ENCODE data around the gene PPP1R13B.

The PPP1R13B gene

DNA sequence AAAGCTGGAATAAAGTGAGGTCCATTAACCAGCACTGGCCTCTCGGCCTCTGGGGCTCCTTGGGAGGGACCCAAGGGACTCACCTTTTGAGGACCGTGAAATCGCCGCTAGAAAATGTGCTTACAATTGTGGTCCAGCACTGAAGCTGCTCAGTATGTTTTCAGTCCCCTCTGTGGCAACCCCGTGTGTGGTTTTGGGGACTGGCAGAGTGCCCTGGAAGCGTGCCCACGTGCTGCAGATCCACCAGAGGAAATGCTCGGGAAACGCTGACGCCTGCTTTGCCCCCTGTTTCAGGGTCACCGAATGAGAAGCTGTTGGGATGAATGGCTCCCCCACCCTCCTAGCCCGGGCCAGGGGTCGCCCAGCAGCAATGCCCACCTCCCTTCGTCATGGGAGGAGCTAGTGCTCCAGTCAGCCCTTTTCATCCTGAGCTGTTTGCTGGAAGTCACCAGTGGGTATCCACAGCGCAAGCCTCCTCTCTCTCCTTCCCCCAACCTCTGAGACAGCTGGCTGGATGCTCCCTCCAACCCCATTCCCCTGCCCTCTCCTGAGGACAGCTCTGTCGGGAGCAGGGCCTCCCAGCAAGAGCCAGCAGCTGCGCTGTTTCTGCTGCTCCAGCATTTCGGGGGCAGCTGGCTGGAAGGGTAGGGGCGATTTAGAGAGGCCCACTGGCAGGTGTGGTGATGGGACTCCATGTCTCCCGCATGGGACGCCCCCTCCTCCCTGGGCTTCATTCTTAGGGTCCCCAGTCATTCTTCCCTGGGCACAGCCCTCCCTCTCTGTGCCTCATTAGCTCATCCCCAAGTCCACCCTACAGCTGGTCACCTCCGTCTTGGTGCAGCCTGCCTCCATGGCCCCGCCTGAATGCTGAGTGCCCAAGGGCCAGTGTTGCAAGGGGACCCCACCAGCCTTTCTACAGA lies 33.2 kb upstream of the PPP1R13B start:
- DNase-seq (ENCODE audit: low read depth, low spot score): no peak

DNA sequence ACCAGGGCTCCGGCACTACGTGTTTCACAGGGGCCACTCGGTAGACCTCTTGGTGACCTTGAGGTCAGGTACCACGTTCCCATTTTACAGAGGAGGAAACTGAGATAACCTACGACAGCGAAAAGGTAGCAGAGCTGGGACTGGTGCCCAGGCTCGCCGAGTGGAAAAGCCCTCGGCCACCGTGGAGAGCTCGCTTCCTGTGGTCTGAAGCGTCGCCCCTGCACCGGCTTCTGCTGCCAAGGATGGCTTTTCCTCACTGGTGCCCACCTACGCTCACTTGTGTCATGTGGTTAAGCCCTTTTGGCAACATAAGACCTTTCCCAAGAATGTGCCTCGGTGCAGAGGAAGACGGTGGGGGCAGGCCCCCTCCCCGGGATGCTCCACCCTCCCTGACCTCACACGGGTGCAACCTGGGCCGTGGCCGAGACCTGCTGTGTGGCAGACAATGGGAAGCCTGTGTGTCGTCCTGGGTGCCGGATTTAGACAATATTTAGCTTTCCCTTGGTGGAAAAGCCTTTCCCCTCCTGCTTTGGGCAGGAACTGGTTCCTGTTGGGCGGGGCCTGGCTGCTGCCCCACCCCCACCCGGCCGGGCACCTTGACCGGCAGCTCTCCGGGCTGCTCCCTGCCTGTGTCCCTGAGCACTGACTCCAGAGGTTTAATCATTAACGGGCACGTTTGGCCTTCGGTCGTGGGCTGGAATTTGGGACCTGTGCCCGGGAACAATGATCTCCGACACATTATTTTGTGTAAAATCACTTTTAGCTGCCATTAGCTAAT lies 32.4 kb upstream of the PPP1R13B start:
- no peak for DNase-seq (ENCODE audit: low read depth, low spot score)

DNA sequence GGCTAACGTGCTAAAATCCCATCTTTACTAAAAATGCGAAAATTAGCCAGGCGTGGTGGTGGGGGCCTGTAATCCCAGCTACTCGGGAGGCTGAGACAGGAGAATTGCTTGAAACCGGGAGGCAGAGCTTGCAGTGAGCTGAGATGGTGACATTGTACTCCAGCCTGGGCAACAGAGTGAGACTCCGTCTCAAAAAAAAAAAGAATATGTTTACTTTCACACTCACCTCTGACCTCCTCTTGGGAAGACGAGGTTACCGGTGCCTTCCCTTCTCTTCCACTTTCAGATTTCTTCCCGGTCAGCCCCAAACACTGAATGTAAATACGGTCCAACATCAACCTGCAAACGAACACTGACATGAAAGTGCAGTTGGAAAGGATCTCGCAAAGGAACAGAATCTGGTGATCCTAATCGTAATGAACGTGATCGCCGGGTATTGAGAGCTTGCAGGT lies 31.8 kb upstream of the PPP1R13B start:
- no peak for DNase-seq (ENCODE audit: low read depth, low spot score)

DNA sequence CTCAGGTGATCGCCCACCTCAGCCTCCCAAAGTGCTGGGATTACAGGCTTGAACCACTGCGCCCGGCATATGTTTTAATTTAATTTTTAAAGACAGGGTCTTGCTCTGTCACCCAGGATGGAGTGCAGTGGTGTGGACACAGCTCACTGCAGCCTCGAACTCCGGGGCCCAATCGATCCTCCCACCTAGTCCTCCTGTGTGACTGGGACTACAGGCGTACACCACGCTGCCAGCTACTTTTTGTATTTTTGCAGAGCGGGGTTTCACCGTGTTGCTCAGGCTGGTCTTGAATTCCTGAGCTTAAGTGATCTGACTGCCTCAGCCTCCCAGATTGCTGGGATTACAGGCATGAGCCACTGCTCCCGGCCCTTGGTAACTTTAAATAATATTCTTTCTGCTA lies 30.8 kb upstream of the PPP1R13B start:
- no peak for DNase-seq (ENCODE audit: low read depth, low spot score)

DNA sequence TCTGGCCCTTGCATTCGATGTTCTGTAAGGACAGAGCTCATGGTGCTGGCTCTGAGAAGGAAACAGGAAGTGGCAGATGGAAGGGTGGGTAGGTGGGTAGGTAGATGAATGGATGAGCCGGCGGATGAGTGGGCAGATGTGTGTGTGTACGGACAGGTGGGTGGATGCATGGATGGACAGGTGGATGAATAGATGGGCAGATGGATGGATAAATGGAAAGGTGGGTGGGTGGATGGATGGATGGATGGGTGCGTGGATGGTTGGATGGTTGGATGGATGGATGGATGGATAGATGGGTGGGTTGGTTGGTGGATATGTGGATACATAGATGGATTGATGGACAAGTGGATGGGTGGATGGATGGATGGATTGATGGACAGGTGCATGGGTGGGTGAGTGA lies 27.6 kb upstream of the PPP1R13B start:
- no peak for DNase-seq (ENCODE audit: low read depth, low spot score)

DNA sequence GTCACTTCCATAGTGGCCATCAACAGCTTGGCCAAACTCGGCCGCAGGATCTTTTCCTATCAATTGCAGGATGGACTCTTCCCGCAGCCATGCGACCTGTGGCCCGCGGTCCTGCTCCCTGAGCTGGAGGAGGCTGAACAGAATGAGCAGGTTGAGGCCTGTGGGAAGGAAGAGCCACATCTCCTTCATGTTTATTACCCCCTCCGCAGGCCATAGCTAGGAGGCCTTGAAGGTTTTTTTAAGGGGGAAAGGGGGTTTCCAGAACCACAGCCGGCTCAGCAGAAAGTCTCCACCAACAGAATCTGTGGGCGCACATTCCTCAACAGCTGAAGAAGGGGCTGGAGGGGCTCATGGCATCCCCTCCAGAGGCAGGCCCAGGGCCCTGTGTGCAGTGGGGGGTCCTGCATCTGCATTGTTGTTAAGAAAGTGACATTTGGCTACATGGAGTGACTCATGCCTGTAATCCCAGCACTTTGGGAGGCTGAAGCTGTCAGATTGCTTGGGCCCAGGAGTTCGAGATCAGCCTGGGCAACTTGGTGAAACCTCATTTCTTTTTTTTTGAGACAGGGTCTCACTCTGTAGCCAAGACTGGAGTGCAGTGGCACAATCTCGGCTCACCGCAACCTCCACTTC lies 25.2 kb upstream of the PPP1R13B start:
- DNase-seq (ENCODE audit: low read depth, low spot score): no peak

DNA sequence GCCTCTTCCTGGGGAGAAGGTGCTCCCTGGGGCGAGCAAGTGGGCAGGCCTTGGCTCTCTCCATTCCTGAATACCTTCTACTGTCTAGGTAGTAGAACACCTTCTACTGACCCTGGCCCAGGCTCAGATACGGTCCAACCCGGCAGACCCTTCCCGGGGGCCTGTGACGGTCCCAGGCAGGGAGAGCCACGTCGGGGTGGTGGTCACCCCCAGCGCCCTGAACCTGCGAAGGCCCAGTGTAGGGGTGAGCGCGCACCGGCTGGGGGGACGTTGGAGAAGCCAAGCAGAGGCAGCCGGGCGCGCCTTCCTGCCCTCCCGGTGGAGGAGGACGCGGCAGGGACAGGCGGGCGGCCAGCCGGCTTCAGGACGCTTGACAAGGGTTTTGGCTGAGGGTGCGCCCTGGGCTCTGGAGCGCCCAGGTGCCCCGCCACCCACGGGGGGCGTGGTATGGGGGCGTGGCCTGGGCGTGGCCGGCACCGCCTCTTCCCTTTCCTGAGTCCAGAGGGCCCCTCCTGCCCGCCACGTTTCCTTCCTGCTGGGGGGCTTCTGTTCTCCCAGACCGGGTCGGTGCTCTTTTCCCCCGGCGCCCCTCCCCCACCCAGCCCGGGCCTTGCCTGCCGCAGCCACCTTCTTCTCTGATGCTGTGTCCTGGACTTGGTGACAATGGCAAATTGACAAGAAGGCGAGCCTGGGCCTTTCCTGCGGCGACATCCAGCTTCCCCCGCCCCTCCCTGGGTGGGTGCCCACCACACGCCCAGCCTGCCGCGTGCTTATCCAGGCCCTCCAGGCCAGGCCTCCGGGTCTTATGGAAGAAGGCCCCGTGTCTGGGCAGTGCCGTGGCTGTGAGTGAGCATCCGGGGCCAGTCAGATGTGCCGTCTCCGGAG lies 24.5 kb upstream of the PPP1R13B start:
- peak; percentile 54 for DNase-seq (ENCODE audit: low read depth, low spot score)

DNA sequence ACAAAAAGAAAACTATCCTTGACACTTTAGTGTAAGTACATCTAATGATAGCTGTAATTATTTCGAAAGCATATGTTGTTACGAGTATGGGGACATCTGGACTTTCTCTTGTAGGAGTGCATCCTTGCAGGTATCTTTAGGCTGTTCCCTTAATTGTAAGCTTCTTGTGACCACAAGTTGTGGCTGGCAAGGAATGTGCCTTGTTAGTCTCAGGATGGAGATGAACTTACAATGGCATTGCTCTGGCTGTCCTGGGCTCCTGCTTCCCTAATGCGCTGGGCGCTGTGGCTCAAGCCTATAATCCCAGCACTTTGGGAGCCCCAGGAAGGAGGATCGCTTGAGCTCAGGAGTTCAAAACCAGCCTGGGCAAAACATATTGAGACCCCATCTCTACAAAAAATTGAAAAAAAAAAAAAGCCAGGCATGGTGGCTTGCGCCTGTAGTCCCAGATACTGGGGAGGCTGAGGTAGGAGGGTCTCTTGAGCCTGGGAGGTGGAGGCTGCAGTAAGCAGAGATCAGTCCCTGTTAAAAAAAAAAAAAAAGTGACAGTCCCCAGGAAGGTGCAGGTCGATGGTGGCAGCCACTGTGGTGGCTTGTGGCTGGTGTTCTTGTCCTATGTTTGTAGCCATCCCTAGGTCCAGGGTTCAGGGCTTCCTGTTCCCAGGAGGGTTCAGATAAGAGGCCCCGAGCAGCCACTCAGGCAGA lies 23.7 kb upstream of the PPP1R13B start:
- DNase-seq (ENCODE audit: low read depth, low spot score): no peak

DNA sequence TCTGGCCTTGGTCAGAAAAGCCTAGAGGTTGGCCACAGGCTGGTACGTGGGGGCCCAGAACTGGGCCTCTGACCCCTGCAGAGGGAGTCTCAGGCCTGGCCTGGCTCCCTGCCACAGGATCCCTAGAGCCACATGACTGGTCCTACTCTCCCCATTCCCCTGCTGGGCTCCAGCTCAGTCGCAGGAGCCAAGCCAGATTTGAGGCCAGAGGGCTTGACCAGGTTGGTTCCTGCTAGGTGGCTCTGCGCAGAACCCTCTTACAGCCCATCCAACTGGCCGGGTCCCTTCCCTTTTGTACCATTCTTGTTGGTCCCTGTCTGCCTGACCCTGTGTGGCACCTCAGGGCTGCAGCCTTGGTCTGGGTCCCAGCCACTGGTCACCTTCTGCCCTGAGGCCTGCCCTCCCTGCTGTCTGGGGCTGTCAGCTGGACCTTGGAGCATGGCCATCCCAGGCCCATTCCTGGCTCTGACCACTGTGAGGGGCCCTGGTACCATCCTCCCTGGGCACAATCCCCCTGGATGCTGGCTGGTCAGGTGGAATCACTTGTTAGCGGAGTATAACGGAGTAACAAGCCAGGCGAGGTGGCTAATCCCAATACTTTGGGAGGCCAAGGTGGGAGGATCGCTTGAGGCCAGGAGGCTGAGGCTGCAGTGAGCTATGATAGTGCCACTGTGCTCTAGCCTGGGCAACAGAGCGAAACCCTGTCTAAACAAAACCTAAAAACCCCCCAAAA lies 22.9 kb upstream of the PPP1R13B start:
- no peak for DNase-seq (ENCODE audit: low read depth, low spot score)

DNA sequence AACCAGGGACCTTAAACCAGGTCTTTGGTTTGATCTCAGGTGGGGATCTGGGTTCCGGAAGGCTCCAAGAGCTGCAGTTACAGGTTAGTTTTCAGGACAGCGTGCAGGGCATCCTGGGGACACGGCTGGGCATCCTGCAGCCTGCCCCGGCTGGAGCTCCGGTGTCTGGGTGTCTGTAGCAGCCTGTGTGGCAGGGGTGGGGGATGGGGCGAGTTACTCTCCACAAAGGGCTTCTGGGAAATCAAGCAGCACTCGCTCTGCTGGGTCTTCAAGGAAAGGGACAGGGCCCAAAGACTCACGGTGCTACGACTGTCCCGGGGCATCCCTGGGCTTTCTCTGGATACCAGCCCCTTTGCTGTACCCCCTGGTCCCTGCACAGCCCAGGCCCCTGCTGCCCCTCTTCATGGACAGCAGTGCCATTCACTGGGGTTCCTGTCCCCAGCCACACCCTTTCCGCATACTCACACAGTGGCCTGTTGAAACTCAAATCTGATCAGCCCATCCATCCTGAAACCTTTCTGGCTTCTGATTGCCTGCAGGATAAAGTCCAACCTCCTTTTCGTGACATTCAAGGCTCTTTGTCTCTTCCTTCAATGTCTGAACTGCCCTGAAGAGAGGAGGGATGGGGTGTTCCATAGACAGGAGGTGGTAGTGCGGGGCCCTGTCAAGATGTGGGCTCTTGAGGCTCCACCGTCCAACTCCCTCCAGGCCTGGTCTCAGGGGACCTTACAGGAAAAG lies 22.2 kb upstream of the PPP1R13B start:
- DNase-seq (ENCODE audit: low read depth, low spot score): no peak

DNA sequence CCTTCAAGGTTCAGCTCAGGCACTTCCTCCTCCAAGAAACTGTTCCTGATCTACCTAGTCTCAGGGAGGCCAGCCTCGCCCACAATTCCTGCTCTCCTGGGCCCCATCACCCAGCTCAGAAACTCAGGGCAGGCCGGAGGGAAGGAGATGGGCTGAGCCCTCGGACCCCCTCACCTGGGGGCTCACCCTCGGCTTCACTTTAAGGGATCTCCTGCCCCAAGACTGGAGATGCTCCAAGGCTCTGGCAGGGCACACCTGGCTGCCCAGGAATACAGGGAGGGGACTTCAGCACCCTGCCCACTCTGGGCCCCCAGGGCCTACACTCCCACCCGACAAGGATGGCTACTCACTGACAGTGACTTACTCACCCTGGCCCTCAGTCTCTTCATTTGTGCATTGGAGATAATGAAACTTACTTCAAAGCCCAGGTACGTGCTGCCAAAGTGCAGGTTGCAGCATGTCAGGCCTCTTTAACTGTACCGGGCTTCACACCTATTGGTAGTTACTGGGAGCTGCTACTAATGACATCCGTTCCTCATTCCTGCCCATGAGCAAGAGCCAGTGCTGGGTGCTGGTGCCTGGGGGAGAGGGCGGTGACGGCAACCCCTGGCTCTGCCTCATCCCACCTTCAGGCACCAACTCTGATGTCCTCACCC lies 21.0 kb upstream of the PPP1R13B start:
- no peak for DNase-seq (ENCODE audit: low read depth, low spot score)

DNA sequence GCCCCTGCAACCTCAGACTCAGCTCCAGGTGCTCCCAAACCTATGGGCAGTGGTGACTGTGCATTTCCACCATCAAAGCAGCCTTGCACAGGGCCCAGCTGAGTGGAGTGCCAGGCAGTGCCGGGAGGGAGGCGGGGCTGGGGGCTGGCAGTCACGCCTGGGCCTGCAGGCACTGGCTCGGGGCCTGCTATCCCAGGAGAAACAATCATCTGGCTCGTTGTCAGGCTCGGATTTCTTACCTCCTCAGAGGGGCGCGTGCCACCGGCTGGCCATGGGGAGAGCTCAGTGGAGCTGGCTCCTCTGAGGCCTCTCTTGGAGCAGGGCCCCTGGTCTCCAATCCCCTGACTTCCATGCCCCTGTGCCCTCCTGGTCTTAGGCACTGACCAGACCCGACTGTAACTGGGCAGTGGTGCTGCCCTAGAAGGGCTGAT lies 20.2 kb upstream of the PPP1R13B start:
- no peak for DNase-seq (ENCODE audit: low read depth, low spot score)

DNA sequence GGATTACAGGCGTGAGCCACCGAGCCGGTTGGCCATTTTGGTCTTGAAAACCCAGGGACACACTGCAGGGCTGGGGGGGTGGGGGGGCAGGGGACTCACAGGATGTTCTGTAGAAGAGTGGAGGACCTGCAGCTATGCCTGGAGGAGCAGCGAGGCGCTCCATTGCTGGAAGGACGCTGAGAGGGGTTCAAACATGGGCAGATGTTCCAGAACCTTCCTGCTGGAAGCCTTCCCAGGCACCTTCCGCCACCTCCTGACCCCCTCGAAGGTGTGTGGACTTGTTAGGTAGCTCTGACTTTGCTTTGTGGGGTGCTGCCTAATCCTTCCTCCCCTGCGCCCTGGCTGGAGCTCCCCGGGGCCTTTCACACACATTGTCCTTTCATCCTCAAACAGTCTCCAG lies 19.6 kb upstream of the PPP1R13B start:
- no peak for DNase-seq (ENCODE audit: low read depth, low spot score)

DNA sequence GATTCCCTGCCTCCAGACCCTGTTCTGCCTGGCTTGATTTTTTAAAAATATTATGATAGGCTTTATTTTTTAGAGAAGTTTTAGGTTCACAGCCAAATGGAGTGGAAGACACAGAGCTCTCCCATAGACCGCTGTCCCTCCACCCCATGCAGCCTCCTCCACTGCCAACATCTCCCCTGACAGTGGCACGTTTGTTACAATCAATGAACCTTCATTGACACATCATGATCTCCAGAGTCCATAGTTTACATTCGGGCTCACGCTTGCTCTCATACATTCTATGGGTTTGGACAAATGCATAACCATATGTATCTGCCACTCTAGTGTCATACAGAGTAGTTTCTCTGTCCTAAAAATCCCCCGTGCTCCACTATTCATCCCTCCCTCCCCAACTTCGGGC lies 15.9 kb upstream of the PPP1R13B start:
- no peak for DNase-seq (ENCODE audit: low read depth, low spot score)

DNA sequence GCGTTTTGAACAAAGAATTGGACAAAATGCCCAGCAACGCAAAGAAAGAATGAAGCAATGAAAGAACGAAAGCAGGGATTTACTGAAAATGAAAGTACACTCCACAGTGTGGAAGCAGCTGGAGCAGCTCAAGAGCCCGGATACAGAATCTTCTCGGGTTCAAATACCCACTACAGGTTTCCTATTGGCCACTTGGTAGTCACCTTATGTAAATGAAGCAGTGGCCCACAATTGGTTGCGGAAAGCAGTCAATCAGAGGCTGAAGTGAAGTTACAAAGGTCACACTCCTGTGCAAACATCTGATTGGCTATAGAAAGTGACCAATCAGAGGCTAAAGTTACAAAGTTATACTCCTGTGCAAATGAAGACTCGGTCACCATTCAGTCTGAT lies 15.0 kb upstream of the PPP1R13B start:
- no peak for DNase-seq (ENCODE audit: low read depth, low spot score)

DNA sequence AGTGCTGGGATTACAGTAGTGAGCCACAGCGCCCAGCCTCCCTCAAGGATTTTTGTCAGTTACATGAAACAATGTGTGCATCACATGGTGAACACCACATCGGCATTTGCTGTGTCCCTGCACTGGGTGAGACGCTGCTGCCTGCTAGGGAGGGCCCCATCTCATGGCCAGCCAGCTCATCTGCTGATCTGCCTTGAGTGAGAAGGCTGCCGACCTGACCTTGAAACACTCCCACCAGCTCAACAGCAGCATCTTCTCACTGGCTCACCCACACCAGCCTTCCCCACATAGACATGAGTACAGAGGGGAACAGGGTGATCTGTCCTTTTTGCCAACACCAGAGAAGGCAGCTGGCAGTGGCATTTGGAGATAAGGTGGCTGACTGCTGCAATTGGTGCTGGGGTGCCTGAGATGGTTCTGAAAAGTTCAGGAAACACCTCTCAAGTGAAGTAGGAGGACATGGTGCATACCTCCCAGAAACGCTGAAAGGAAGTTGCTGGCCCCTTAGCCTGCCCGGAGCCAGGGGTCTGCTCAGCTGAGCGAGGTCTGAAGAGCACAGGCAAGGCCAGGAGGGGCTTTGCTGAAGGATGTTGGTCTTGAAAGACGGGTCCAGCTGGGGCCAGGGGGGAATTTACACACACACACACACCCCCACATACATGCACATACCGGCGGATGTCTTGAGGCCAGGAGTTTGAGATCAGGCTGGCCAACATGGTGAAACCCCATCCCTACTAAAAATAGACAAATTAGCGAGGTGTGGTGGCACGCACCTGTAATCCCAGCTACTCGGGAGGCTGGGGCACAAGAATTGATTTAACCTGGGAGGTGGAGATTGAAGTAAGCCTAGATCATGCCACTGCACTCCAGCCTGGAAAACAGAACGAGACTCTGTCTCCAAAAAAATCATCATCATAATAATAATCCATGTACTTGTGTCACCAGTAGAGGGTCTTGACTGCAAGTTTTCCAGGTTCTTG lies 14.3 kb upstream of the PPP1R13B start:
- no peak for DNase-seq (ENCODE audit: low read depth, low spot score)

DNA sequence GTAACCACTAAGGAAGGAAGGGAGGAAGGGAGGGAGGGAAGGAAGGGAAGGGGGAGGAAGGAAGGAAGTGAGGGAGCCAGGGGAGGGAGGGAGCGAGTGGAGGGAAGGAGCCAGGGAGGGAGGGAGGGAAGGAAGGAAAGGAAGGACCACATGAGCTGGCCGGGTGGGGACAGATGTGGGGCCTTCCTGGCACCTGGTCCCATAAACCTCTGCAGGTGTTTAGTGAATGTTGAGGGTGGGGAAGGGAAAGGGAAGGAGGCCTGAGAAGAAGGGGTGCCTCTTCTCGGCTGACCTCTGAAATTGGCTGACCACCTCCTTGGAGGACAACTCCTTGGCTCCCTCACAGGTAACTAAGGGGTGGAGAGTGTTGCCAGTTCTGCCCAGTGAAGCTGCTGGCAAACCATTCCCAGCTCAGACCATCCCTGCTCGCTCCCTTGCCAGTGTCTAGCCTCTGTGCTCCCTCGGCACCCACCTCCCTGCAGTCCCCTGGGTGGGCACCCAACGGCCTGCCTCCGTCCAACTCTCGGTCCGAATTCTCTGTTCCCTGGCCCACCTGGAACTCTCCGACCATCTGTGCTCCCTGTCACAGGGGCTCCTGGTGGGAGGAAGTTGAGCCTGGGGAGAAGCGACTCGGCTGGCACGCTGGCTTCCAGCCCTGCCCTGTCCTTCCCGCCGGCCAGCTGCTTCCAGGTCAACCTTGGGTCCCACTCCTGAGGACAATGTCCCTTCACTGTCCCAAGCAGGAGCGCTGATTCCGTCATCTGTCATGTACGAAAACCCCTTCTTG lies 12.2 kb upstream of the PPP1R13B start:
- DNase-seq (ENCODE audit: low read depth, low spot score): no peak
